Measurements from ENCODE around the gene C1QTNF3.
"Not testable (repeated sequence)": the region's sequence is repeated elsewhere in the genome, so short reads cannot be mapped to it uniquely, and the experiment has no call there.

The C1QTNF3 gene

DNA sequence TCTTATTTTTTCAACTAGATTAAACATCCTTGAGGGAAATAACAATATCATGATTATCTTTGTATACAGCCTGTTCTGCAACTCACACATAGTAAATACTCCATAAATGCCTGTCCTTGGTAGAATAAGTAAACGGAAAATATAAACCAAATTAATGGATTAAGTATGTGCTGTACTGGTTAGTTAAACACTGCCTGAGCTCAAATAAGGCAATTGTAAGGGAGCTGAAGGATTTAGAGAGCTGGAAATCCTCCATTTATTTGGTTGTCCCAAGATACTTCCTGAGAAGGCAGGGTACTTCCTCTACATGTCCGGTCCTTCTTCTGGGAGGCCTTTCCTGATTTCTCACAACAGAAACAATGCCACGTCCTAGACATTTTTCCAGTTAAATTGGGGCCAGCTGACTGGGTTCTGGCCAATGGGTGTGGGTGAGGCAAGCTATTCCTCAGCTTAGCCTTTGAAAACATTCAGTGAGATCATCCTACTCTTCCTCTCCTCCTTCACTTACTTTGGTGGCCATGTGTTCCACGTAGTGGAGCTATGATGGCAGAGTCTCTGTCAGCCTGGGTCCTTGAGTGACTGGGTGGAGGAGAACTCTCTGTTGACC, 8.5 kb upstream of the C1QTNF3 start:
- no peak for FAIRE-seq

DNA sequence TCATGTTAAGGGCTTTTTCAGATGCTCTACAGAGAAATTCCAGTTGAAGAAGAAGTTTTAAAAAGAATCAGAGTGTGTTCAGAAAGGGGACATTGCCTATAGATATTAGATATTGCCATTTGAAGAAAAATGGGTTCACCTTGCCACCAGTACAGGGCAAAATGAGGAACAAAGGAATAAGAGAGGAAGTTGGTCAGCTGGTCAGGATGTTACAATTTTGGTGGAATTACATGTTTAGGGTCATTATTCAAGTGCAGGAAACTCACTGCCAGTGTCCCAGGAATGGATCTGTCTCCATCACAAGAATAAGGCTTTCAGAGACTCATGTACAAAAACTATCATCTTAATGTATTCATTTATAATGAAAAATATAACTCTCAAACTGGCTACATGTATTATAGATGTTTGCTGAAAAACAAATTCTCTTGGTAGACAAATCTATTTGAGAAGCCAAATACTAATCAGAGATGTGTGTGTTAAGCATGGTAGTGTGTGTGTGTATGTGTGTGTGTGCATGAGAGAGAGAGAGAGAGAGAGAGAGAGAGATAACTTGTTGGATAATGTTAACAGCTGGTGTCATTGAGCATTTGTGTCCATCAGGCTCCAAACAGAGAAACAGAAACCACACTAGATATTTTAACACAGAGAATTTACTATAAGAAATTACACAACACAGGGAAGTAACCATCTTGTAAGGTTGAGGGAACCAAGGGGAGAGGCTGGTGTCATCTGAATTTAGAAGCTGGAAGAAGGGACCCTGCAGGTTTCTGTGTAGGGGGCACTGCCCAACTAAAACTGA, 5.0 kb upstream of the C1QTNF3 start:
- no peak for FAIRE-seq

DNA sequence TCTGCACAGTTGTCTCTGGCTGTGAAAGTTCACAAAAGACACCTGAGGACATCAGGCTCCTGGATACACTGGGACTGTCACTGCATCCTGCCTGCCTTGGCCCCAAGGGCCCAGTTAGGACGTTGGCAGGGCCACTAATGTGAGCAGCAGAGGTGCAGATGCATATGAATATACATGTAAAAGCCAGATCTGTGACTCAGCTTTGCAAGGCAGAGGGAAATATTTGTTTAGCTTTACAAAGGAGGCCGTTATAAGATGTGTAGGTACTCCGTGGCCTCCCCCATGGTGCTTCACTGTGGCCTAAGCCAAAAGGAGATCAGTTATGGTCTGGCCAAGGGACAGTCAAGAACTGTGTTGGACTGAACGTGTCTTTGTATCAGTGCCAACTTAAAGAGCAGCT, 4.1 kb upstream of the C1QTNF3 start:
- no peak for FAIRE-seq

DNA sequence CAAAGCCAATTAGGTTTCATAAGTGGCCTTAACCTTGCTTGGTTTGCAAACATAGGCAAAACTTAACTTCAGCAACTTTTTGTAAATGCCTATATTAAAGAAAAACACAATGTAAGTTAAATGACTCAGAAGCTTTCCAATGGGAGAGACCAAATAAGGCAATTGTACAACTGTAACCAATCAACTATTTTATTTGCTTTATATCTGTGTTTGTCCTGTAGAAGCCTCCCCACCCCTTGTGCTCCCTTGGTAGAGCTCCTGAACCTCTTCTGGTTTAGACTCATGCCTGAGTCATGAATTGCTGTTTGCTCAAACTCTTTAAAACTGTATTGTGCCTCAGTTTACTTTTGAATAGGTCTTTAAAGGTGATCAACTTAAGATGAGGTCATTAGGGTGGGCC, 3.0 kb upstream of the C1QTNF3 start:
- FAIRE-seq = no peak

DNA sequence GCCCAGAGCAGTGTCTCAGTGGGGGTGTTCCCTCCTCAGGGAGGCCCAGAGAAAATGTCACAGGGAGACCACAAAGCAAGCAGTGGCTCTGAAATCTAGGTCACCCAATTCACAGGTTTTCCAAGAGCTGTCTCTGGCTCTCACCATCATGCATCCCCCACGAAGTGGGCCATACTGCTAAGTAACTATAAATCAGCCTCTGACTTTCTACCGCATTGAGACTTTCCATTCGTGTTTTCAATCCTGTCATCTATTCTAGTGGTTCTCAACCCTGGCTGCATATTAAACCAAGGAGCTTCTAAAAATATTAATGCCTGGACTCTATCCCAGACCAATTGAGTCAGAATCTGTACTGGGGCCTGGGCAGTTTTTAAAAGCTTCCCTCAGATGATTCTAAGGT, 2.0 kb upstream of the C1QTNF3 start:
- FAIRE-seq = no peak

DNA sequence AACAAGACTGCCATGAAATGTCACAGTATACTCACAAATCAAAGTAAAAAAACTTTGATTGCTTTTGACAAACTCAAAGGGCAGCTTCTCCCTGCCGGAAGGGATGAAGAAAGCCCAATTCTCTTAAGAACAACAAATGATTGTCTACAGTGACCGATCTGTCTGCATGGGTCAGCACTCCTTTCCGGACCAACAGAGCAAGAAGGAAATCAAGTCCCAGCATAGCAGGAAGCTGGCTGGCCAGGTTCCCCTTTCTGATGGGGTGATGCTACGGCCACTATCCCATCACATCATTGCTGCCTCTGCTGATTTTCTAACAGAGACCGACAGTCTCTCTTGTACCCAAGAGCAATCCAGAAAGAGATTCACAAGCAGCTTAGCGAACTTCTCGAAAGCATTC, 692 bp downstream of the C1QTNF3 start:
- FAIRE-seq = no peak

DNA sequence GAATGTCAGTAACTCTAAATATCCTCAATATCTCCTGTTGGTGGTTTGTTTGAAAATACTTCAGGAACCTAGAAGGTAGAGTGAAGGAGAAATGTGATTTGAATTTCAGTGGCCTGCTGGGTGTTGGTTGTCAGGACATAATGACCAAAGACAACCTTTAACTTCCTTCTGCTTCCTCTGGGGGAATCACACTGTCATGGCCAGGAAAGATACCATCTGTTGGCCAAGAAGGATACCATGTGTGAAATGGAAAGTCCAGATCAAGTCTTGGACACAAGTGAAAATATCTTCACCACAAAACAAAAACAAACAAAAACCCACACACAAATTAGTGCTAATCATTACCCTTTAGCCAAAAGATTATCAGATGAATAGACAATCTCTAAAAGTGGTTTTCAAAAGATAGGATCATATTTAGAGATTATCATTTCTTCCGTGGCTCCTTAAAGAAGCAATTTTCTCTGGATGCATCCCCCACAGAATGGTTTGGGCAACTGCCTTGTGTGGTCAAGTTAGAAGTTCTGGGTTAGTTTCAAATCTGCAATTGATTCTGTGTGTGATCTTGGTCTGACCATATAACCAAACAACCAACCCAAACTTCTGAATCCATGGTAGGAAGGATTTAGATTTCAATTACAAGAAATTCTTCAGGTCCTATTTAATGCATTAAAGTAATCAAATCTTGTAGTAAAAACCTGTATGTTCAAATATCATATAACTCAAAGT, 1.6 kb downstream of the C1QTNF3 start:
- no peak for FAIRE-seq

DNA sequence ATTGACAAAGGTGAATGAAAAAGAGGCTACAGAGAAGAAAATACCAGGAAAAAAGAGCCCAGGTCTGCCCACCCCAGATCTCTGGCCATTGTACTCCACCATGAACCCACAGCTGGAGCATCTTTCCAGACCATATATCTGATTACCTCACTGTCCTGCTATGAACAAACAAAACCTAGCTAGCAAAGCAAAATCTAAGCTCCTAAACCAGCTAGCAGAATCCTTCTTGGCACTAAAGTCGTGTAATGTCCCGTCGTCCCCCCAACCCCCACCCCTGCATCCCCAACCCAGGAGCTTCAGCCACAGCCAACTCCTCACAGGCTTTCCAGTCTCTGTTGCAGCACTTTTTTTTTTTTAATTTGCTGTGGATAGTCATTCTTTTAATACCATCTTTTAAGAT, 2.5 kb downstream of the C1QTNF3 start:
- FAIRE-seq = no peak

DNA sequence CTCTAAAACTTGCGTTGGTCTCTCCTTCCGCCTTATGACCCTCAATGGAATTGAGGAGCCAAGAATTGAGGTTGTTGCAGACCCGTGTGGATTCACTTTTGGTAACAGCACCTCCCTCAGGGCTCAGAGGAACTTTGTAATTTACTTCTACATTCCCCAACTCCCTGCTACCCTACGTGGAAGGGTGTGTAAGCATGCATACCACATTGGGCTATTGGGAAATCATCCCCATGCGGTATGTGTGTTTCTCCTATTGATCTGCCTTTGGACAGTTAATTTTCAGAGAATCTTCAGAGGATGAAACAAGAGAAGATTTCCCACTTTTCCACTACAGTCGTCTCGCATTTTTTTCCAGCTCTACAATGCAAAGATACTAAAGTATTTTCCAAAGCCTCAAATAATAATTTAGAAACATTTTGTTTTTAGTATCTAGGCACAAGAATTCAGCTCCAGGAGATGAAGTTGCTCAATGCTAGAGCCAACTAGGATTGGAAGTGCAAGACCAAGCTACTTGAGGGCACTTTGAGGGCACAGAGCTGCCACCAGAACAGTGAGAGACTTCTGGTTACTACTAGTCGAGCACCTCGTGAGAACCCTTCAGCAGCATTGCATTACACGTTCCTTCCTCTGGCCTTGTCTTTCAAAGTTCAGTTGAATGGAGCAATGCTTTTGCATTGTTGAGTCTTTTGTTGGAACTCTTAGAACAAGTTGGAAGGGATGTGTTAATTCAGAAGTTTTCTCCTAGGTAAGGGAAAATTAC, 3.4 kb downstream of the C1QTNF3 start:
- FAIRE-seq = no peak

DNA sequence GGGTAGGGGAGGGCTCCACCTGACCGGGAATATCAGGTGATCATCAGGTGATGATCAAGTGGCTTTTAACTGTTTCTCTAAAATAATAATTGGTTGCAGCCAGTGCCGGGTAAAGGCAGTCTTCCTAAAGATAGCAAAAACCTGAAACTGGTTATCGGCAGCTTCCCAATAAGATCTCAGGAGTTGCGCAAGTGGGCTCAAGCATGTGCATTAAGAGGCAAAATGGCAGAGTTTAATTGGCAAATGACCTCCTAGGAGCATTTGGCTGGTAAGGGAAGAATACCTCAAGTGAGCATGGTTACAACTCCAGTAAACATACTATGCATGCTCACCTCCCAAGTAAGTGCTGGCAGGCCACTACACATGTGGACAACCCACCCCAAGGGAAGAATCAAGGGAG, 4.2 kb downstream of the C1QTNF3 start:
- FAIRE-seq = no peak

DNA sequence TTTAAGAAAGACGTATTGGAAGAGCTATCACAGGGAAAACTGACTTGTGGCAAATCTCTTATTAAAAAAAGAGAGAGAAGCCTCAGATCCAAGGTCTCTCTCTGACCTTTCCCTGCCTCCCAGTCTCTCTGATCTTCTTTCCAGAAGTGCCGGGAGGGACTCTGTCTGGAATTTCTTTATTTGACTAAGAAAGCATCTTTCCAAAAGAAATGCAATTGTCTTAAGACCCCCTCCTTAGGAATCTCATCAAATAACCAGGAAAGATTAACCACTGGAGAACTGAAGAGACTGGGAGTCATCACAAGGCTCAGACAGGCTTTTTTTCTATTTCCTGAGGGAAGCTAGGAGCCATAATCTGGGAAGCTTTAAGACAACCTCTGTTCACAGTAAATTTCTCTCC, 4.6 kb downstream of the C1QTNF3 start:
- no peak for FAIRE-seq

DNA sequence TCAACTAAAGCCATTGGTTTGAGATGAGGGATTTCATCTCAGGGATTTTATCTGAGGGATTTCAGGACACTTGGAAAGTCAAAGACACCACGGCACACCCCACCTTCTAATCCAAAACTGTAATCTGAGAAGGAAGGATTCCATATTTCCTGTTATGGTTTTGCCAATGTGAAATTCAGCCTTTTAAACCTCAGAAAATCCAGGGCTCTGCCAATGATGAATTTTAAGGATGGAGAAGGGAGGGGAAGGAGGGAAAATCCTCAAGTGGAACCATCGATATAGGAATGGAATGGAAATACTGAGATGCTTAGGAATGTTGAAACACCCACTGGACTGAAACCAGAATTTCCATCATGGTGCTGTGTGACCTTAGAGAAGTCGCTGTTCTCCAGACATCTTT, 5.3 kb downstream of the C1QTNF3 start:
- FAIRE-seq = no peak

DNA sequence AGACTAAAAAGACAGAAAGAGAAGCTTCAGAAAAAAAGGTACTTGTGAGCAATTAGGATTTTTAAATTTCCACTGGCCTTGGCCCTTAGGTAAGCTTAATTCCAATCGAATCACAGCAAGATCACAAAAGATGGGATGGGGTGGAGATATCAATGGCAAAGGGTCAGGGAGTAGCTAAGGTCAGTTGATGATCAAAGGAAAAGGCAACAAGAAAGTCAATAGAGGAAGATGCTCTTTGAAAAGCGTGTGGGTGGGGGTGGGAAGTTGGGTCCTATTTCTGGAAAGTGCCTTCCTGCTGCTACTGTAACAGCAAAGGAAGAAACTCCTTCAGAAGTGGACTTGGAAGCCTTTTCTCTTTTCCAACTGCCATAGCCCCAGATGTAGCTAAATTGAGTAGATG, 7.3 kb downstream of the C1QTNF3 start:
- no peak for FAIRE-seq

DNA sequence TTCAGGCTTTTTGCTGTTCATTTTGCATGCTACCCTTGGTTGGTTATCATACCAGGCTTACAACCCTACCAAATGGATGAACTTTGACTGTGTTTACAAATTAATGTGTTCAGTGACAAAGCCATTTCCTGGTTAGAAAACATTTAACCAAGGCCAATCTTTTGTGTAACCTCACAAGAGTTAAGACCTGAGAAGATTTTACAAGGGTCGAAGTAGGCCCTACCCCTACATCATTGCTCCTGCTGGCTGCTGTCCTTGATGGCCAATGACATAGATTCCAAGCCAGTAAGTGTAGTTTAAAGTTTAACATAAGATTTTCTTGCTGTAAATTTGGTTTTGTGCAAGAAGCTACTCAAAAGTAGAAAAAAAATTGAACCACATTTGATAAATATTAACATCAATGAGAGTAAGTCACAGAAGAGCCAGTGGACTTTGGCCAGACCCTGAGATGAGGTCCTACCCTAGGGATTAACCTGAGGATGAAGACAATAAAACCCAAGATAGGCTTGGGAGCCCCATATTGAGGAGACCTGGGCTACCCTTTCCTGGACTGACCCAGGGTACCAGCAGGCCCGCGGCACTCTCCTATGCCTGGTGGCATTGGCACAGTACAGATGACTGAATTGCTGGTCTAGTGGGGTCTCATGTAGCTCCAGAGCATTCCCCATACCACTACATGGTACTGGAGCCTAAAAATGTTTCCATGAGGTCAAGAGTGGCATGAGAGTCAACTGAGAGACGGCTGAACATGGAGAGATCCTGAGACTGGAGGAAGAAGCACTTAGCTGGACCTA, 8.3 kb downstream of the C1QTNF3 start:
- FAIRE-seq = no peak

DNA sequence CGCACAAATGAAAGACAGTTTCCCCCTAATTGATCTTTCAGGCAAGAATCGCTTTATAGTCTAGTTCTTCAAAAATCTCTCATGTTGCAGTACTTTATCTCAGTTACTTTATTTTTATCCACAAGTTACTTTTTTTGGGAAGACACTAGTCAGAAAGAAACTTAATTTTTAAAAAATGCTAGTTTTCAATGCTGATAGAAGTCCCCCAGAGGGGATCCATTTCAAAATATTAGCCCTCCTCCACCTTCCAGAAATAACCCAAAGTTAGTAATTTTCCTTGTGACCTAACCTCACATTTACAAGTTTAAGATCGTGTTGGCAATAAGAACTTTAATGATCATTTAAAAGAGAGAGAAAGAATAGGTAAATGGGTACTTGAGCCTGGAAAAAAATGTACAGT, 11.0 kb downstream of the C1QTNF3 start:
- FAIRE-seq = no peak

DNA sequence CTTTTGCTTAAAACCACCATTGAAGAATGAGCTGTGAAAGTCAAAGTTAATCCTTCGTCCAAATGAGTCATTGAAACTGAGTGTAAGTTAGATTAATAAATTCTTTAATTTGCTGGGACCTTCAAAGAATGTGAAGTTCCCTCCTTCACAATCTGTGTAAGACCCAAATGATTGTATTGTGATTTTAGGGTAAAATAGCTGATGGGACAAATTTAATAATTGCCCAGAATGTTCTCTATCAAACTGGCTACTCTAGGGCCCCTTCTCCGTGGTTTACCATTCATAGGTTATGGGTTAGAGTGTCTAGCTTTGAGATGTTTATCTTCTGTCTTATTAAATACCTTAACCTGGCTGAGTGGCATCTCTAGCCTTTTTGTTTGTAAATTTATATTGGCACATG, 11.9 kb downstream of the C1QTNF3 start:
- no peak for FAIRE-seq

DNA sequence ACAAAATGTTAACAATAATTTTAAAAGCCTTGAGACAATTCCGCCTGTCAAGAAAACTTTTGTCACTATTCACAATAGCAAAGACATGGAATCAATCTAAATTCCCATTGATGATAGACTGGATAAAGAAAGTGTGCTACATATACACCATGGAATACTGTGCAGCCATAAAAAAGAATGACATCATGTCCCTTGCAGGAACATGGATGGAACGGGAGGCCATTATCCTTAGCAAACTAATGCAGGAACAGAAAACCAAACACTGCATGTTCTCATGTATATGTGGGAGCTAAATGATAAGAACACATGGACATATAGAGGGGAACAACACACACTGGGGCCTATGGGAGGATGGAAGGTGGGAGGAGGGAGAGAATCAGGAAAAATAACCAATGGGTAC, 12.4 kb downstream of the C1QTNF3 start:
- not testable (repeated sequence) for FAIRE-seq

DNA sequence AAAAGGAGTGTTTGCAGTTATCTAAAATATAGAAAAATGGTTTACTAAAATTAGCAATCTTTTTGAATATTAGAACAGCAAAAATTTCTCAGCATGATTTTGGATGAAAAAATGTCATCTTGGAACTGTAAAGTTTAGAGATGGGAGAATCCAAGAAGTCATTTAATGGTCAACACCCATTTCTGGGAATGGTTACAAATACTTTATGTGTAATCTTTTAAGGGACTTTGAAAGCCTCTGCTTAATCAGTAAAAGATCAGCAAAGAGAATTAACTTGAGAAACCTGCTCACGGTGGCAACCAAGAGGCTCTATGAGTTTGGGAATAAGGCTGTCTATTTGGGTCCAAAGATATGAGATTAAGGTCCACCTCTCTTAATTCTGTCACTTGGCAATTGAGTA, 13.0 kb downstream of the C1QTNF3 start:
- no peak for FAIRE-seq

DNA sequence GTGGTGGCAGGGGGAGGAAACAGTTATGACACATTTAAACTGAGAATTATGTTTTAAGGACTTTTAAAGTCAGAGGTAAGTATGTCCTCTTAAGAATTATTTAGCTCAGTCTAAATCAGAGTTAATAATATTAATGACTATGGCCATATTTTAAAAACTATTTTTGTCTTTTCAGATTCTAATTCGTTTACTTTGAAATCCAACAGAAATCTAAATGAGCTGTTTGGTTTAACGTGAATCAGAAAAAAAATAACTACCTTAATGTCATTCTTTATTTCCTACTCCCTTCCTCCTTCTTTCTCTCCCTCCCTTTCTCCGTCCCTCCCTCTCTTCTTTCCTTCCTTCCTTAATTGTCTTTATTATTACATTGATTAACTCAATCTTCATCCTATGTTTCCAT, 14.7 kb downstream of the C1QTNF3 start:
- FAIRE-seq = no peak

DNA sequence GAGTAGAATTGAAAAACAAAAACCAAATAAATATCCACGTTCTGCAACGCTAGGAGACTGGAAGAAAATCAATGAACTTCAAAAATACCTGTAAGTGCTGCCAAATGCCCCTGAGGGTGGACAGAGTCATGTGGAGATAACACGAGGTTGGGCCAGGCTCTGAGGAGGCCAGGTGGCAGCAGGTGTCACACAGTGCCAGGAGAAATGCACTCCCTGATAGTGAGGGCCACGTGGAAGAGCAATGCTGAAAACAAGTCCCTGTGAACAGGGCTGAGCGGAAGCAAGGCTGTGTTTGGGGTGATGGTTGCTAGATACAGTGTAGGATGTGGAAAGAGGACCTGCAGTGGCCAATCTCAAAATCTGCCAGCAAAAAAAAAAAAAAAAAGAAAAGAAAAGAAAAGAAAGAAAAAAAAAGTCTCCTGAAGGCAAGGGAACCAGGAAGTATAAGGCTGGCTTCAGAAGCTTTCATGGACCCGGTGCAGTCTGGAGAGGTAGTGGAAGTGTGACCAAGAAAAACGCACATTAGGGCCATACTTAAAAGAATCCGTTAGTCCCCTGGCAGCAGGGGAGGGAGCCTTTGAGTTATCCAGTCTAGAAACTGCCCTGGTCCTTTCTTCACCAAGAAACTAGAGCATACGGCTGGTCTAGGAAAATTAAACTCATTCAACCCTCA, 16.8 kb downstream of the C1QTNF3 start:
- no peak for FAIRE-seq

DNA sequence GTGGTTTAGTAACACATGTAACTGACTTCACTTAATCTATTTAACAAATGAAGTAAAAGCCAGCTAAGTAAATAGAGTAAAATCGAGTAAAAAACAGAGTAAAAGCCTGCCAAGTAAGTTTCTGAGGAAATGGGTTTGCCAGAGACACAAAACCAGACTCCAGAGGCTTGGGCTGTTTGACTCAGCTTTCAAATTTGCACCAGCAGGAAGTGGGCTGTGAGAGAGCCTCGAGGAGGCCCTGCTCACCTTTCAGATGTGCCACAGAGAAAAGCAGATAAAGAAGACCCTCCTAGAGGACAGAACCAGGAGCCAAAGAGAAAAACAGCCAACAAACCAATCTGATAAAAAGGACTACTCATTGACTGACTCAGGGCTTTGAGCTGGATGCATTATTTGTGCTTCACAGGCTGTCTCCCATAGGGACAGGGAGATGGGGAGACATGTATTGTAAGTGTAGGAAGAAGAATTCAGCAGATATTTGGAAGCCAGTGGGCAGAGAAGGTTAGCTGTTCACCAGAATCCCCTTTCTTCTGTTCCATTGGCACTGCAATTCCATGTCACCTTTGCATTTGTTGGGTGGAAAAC, 20.8 kb downstream of the C1QTNF3 start:
- FAIRE-seq = no peak

DNA sequence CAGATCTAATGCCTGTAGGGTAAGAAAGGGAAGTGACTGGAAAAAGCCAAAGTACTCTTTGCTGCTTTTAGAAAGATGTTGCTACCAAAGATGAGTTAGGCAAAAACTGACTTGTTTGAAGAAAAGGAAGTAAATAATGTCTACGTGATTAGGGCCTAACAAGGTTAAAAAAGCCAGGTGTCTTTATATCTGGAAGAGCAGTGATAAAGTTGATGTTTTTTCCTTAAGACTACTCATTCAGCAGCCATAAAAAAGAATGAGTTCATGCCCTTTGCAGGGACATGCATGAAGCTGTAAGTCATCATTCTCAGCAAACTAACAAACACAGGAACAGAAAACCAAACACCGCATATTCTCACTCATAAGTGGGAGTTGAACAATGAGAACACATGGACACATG, 21.7 kb downstream of the C1QTNF3 start:
- no peak for FAIRE-seq
